Measurements from ENCODE around the gene SECISBP2L. TPM values are rescaled to one million over a fixed set of nuclear protein-coding genes. Genes with fewer than 3 reads are reported as not detected.
A peak's percentile ranks its signal among the peaks of the same experiment; 100 is the strongest.

The SECISBP2L gene
- total RNA-seq, 2 donors from 2014 or later = 23.9 to 32.0 TPM

DNA sequence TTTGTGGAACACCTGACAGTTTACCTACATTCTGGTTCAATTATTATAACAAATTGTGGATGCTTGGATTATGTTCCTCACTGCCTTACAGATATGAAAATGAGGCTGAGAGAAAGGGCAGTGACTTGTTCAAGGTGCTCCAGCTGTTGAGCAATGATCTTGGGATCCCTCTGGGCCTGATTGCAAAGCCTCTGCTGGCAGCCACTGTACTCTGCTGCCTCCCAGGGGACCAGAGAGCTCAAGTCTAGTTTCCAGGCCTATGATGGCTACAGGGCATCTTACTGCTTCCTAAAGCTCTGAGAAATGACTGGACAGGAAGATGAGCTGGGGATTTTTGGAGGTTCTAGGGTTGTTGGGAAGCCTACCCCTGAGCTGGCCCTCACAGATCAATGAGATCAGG, 80.3 kb downstream of the SECISBP2L start:
- intact Hi-C loops (cut with DNase I) = no loop called here
- no peak for ATAC-seq
- Histone ChIP-seq H3K27ac (no peak overlapping the region), H3K27me3 (peaks cover 0 to 19% of the 10 kb centered on the region in 2 donors), H3K4me3 (no peak overlapping the region), H3K9me3 (no peaks in the 10 kb centered on the region), H3K4me1 (peaks cover 19% of the 10 kb centered on the region), H3K36me3 (replicated peaks in 1 of 2; ENCODE audit: insufficient read depth in 1 of 2, low read depth in 2 of 2) (no peaks in the 10 kb centered on the region)
- no peak for DNase-seq
- no peak for TF ChIP-seq CTCF (IDR thresholded peaks at IDR 0.05)
- TF ChIP-seq POLR2A (IDR thresholded peaks at IDR 0.05) = no peak

GRCh38 chr15:48964898-48965297, 81.3 kb downstream of the SECISBP2L start:
- no peak for ATAC-seq
- TF ChIP-seq POLR2A (IDR thresholded peaks at IDR 0.05) = no peak
- no peak for TF ChIP-seq CTCF (IDR thresholded peaks at IDR 0.05)
- Histone ChIP-seq H3K4me1 (peaks cover 19% of the 10 kb centered on the region), H3K4me3 (no peak overlapping the region), H3K27me3 (peaks cover 0 to 19% of the 10 kb centered on the region in 2 donors), H3K36me3 (replicated peaks in 1 of 2; ENCODE audit: insufficient read depth in 1 of 2, low read depth in 2 of 2) (no peaks in the 10 kb centered on the region), H3K9me3 (no peaks in the 10 kb centered on the region), H3K27ac (no peak overlapping the region)
- intact Hi-C loops (cut with DNase I) = no loop called here
- WGBS, 2 donors = 55 to 88% methylated on average over 2 of the region's 2 CpGs
- DNase-seq = no peak

- peak; percentile 31 to 64 (median 44) for DNase-seq
- intact Hi-C loops (cut with DNase I) = no loop called here
- peaks cover 0 to 19% of the 10 kb centered on the region in 2 donors for H3K27me3 ChIP-seq
- peak; percentile 67 for ATAC-seq
- H3K4me3 ChIP-seq = peak within 1 kb of the TSS in 1 of 2 donors; percentile 13
- no peaks in the 10 kb centered on the region for H3K36me3 ChIP-seq (replicated peaks in 1 of 2; ENCODE audit: insufficient read depth in 1 of 2, low read depth in 2 of 2)
- TF ChIP-seq POLR2A (IDR thresholded peaks at IDR 0.05) (no peak), CTCF (IDR thresholded peaks at IDR 0.05) (peak in 1 of 7 experiments; percentile 6)
- H3K27ac ChIP-seq = no peak within 1 kb of the TSS
- H3K4me1 ChIP-seq = peaks cover 19% of the 10 kb centered on the region
- WGBS, 2 donors = 1% methylated on average over 16 of the region's 16 CpGs
- no peaks in the 10 kb centered on the region for H3K9me3 ChIP-seq
Observed at GRCh38 chr15:48963524-48964113, 82.6 kb downstream of the SECISBP2L start, which contains the start of gene SHC4. Gene SHC4, minus strand, starts transcription at chr15:48963919. Its CDS starts 904 bp downstream, at chr15:48963015.

- Histone ChIP-seq H3K9me3 (no peaks in the 10 kb centered on the region), H3K4me1 (peaks cover 19% of the 10 kb centered on the region), H3K27me3 (peaks cover 0 to 19% of the 10 kb centered on the region in 2 donors), H3K4me3 (peak overlapping the region in 1 of 2 donors; percentile 13), H3K27ac (no peak overlapping the region), H3K36me3 (replicated peaks in 1 of 2; ENCODE audit: insufficient read depth in 1 of 2, low read depth in 2 of 2) (no peaks in the 10 kb centered on the region)
- 5 to 13% methylated on average over 21 to 51 of the region's 54 CpGs for WGBS, 2 donors
- intact Hi-C loops (cut with DNase I) = no loop called here
- TF ChIP-seq POLR2A (IDR thresholded peaks at IDR 0.05) (no peak), CTCF (IDR thresholded peaks at IDR 0.05) (no peak)
- ATAC-seq = peak; percentile 57
- peak; percentile 23 to 50 (median 32) for DNase-seq
Observed at GRCh38 chr15:48962662-48963523, 83.4 kb downstream of the SECISBP2L start.
